H7 (cell line): ENCODE measurements around the gene PDK3. TPM values are rescaled to one million over a fixed set of nuclear protein-coding genes. Genes with fewer than 3 reads are reported as not detected.
A peak's percentile ranks its signal among the peaks of the same experiment; 100 is the strongest.

Experiments
- DNase-seq: peaks from one replicate; pipeline ENCODE4 v3.0.0; 2012
- H3K27me3 ChIP-seq: 2 replicates; pipeline ENCODE4 v1.6.0; 2011; ENCODE audit warnings: mild to moderate bottlenecking, low read length; ENCODE audit not compliant: control insufficient read depth, insufficient read depth
- H3K36me3 ChIP-seq: replicated peaks from 2 replicates; pipeline ENCODE4 v1.5.1; 2011; ENCODE audit warnings: low read length; ENCODE audit not compliant: control insufficient read depth, insufficient read depth
- H3K4me3 ChIP-seq: 2 replicates; pipeline ENCODE4 v1.5.1; 2011; ENCODE audit warnings: low read depth, mild to moderate bottlenecking, control low read depth, low read length, moderate library complexity; ENCODE audit not compliant: insufficient read depth
- total RNA-seq: library from RNA; depleted of rRNA; stranded (reverse); fragments of >200 nt; shearing (Covaris generic); gene quantifications from 2 replicates; pipeline ENCODE4 v1.2.3, GENCODE V29; 2014; rRNA removed

PDK3 gene
- total RNA-seq = 29.3 and 43.6 TPM in 2 replicates

GRCh38 chrX:24464836-24465531 lies at the start of gene PDK3:
TSS of gene PDK3 (plus strand) at chrX:24465286. CDS start at chrX:24465456, 170 bp downstream.
- Histone ChIP-seq H3K4me3 (peak within 1 kb of the TSS; percentile 84), H3K27me3 (peaks cover 1% of the 10 kb centered on the region; the same call in 1 of the 2 replicates), H3K36me3 (no peaks in the 10 kb centered on the region)
- DNase-seq = peak; percentile 98

GRCh38 chrX:24415921-24416320 lies 49.2 kb upstream of the PDK3 start:
- no peak for DNase-seq
- no peaks in the 10 kb centered on the region for H3K27me3 ChIP-seq
- no peaks in the 10 kb centered on the region for H3K36me3 ChIP-seq

GRCh38 chrX:24423960-24424359 lies 41.1 kb upstream of the PDK3 start:
- Histone ChIP-seq H3K27me3 (no peaks in the 10 kb centered on the region), H3K4me3 (no peak overlapping the region), H3K36me3 (no peaks in the 10 kb centered on the region)
- DNase-seq = no peak

More at GRCh38 chrX:24415921-24416320, 49.2 kb upstream of the PDK3 start:
- H3K4me3 ChIP-seq = no peak overlapping the region

- Histone ChIP-seq H3K4me3 (no peak overlapping the region), H3K36me3 (no peaks in the 10 kb centered on the region), H3K27me3 (no peaks in the 10 kb centered on the region)
- no peak for DNase-seq
Measured at GRCh38 chrX:24424948-24425347, 40.1 kb upstream of the PDK3 start.

GRCh38 chrX:24425806-24426205 lies 39.3 kb upstream of the PDK3 start:
- Histone ChIP-seq H3K36me3 (no peaks in the 10 kb centered on the region), H3K4me3 (no peak overlapping the region), H3K27me3 (no peaks in the 10 kb centered on the region)
- DNase-seq = peak; percentile 43

- Histone ChIP-seq H3K36me3 (no peaks in the 10 kb centered on the region), H3K4me3 (no peak overlapping the region), H3K27me3 (no peaks in the 10 kb centered on the region)
- DNase-seq = peak; percentile 32
Measured at GRCh38 chrX:24426340-24426913, 38.7 kb upstream of the PDK3 start.

GRCh38 chrX:24426921-24427746 lies 38.0 kb upstream of the PDK3 start:
- no peaks in the 10 kb centered on the region for H3K27me3 ChIP-seq
- no peak overlapping the region for H3K4me3 ChIP-seq
- no peaks in the 10 kb centered on the region for H3K36me3 ChIP-seq
- DNase-seq = no peak

GRCh38 chrX:24427747-24428019 lies 37.4 kb upstream of the PDK3 start:
- no peaks in the 10 kb centered on the region for H3K27me3 ChIP-seq
- DNase-seq = no peak
- H3K4me3 ChIP-seq = no peak overlapping the region
- H3K36me3 ChIP-seq = no peaks in the 10 kb centered on the region

- H3K36me3 ChIP-seq = no peaks in the 10 kb centered on the region
- DNase-seq = no peak
- H3K27me3 ChIP-seq = no peaks in the 10 kb centered on the region
- H3K4me3 ChIP-seq = no peak overlapping the region
Measured at GRCh38 chrX:24428516-24428915, 36.6 kb upstream of the PDK3 start.

- H3K27me3 ChIP-seq = peaks cover 2% of the 10 kb centered on the region; the same call in 1 of the 2 replicates
- no peaks in the 10 kb centered on the region for H3K36me3 ChIP-seq
- no peak overlapping the region for H3K4me3 ChIP-seq
- DNase-seq = no peak
Measured at GRCh38 chrX:24435060-24435459, 30.0 kb upstream of the PDK3 start.

GRCh38 chrX:24443918-24444317 lies 21.2 kb upstream of the PDK3 start:
- Histone ChIP-seq H3K4me3 (no peak overlapping the region), H3K36me3 (no peaks in the 10 kb centered on the region), H3K27me3 (no peaks in the 10 kb centered on the region)
- no peak for DNase-seq

GRCh38 chrX:24444645-24445044 lies 20.4 kb upstream of the PDK3 start:
- H3K36me3 ChIP-seq = no peaks in the 10 kb centered on the region
- DNase-seq = no peak
- H3K4me3 ChIP-seq = no peak overlapping the region
- H3K27me3 ChIP-seq = no peaks in the 10 kb centered on the region

GRCh38 chrX:24448762-24449250 lies 16.3 kb upstream of the PDK3 start:
- H3K36me3 ChIP-seq = no peaks in the 10 kb centered on the region
- no peak overlapping the region for H3K4me3 ChIP-seq
- DNase-seq = no peak
- no peaks in the 10 kb centered on the region for H3K27me3 ChIP-seq

- Histone ChIP-seq H3K36me3 (no peaks in the 10 kb centered on the region), H3K4me3 (no peak overlapping the region), H3K27me3 (peaks cover 1% of the 10 kb centered on the region; the same call in 1 of the 2 replicates)
- DNase-seq = no peak
Measured at GRCh38 chrX:24463077-24463476, 2.0 kb upstream of the PDK3 start.

GRCh38 chrX:24464498-24464835 lies 619 bp upstream of the PDK3 start:
- H3K27me3 ChIP-seq = peaks cover 1% of the 10 kb centered on the region; the same call in 1 of the 2 replicates
- peak overlapping the region; percentile 84 for H3K4me3 ChIP-seq
- H3K36me3 ChIP-seq = no peaks in the 10 kb centered on the region
- DNase-seq = peak; percentile 28
